ENCODE data around the gene TTC22. TPM values are rescaled to one million over a fixed set of nuclear protein-coding genes. Genes with fewer than 3 reads are reported as not detected.

Gene TTC22
- total RNA-seq, 1 donor from 2014 or later = 7.4 TPM

DNA sequence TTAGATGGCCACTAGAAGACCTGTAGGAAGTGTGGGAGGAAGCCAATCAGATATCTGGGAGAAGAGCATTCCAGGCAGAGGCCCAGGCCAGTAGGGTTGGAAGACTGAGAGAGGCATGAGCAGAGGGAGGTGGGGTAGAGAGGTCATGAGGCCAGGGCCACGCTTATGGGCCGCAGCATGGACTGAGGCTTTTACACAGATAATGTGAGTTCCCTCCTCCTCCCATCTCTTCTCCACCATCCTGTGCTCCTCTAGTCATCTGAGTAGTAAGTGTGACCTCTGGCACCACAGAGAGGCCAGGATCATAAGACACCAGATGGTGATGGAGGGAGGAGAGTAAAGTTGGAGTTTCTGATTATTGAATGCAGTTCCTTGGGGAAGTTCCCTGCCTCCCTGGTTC lies 17.1 kb downstream of the TTC22 start:
- H3K27me3 ChIP-seq (ENCODE audit: control insufficient read depth, insufficient read depth, low read length) = no peaks in the 10 kb centered on the region
- DNase-seq (ENCODE audit: low read depth) (no peak), FAIRE-seq (no peak)
- H3K4me3 ChIP-seq (ENCODE audit: low read depth, low read length) = no peak overlapping the region
- peaks cover 3% of the 10 kb centered on the region for H3K36me3 ChIP-seq (ENCODE audit: control insufficient read depth, insufficient read depth, low read length)
- TF ChIP-seq, protein P1, sequence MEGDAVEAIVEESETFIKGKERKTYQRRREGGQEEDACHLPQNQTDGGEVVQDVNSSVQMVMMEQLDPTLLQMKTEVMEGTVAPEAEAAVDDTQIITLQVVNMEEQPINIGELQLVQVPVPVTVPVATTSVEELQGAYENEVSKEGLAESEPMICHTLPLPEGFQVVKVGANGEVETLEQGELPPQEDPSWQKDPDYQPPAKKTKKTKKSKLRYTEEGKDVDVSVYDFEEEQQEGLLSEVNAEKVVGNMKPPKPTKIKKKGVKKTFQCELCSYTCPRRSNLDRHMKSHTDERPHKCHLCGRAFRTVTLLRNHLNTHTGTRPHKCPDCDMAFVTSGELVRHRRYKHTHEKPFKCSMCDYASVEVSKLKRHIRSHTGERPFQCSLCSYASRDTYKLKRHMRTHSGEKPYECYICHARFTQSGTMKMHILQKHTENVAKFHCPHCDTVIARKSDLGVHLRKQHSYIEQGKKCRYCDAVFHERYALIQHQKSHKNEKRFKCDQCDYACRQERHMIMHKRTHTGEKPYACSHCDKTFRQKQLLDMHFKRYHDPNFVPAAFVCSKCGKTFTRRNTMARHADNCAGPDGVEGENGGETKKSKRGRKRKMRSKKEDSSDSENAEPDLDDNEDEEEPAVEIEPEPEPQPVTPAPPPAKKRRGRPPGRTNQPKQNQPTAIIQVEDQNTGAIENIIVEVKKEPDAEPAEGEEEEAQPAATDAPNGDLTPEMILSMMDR (IDR thresholded peaks at IDR 0.05; ENCODE audit: insufficient read depth, low read length, severe bottlenecking) = no peak

DNA sequence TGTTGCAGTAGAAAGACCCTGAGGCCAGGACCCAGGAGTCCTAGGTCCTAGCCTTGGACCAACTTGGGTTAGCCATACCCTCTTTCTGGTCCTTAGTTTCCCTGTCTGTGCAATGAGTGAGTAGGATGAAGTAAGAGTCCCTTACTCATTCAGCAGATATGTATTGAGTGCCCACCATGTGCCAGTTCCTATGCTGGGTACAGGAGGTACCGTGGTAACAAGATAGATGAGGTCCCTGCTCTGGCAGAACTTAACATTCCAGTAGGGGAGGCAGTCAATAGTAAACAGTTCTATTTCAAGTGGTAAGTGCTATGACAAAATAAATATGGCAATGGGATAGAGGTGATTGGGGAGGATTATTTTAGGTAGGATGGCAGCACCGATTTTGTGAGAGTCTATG lies 18.5 kb downstream of the TTC22 start:
- TF ChIP-seq, protein P1 (IDR thresholded peaks at IDR 0.05; ENCODE audit: insufficient read depth, low read length, severe bottlenecking) = no peak
- FAIRE-seq = no peak
- H3K36me3 ChIP-seq (ENCODE audit: control insufficient read depth, insufficient read depth, low read length) = peaks cover 3% of the 10 kb centered on the region
- no peak for DNase-seq (ENCODE audit: low read depth)
- no peak overlapping the region for H3K4me3 ChIP-seq (ENCODE audit: low read depth, low read length)
- no peaks in the 10 kb centered on the region for H3K27me3 ChIP-seq (ENCODE audit: control insufficient read depth, insufficient read depth, low read length)

DNA sequence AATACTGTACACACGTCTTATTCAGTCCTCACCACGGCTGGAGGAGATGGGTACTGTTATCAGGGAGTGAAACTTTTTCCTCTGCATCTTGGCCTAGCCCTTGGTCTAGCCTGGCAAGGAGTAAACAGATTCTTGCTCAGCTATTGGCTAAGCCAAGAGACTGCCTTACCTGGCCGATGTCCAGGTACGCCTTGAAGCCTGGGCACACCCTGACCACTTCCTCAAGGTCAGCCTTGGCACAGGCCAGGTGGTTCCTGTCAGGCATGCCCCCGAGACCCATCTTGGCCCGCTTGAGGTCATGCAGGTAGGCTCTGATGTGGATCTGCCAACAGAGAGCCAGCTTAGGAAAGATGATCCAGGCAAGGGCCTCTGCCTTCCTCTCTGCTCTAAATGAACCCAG lies 19.0 kb downstream of the TTC22 start:
- Histone ChIP-seq H3K27me3 (ENCODE audit: control insufficient read depth, insufficient read depth, low read length) (no peaks in the 10 kb centered on the region), H3K4me3 (ENCODE audit: low read depth, low read length) (no peak overlapping the region), H3K36me3 (ENCODE audit: control insufficient read depth, insufficient read depth, low read length) (peaks cover 3% of the 10 kb centered on the region)
- DNase-seq (ENCODE audit: low read depth) (no peak), FAIRE-seq (peak; percentile 36)
- TF ChIP-seq, protein P1 (IDR thresholded peaks at IDR 0.05; ENCODE audit: insufficient read depth, low read length, severe bottlenecking) = no peak

DNA sequence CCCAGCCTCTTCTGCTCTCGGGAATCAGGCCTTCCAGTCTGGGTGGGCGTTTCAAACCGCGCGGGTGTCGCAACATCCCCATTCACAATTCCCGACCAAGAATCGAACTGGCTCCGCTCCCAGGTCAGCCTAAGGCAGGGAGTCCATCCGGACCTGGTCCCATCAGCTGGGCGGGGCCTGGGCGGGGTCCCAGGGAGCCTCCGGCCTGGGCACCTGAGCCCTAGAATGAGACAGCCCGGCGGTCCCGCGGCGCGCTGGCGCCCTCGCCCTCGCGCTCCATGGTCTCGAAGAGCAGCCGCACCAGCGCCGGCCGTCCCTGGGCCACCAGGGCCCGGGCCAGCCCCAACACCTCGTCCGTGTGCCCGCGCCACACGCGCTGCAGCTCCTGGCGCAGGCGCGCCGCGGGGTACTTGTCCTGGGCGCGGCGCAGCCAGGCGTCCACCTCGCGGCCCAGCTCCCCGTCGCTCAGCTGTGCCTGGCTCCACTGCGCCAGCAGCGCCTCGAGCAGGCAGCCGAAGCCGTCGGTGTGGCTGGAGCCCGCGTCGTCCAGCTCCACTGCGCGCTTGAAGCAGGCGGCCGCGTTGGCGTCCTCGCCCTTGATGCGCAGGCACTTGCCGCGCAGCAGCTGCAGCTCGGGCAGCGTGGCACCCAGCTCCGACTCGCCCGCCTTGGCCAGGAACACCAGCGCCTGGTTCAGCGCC lies 19.9 kb downstream of the TTC22 start:
- DNase-seq (ENCODE audit: low read depth) = no peak
- H3K4me3 ChIP-seq (ENCODE audit: low read depth, low read length) = no peak overlapping the region
- FAIRE-seq = no peak
- no peaks in the 10 kb centered on the region for H3K27me3 ChIP-seq (ENCODE audit: control insufficient read depth, insufficient read depth, low read length)
- TF ChIP-seq, protein P1 (IDR thresholded peaks at IDR 0.05; ENCODE audit: insufficient read depth, low read length, severe bottlenecking) = no peak
- peaks cover 1% of the 10 kb centered on the region for H3K36me3 ChIP-seq (ENCODE audit: control insufficient read depth, insufficient read depth, low read length)

DNA sequence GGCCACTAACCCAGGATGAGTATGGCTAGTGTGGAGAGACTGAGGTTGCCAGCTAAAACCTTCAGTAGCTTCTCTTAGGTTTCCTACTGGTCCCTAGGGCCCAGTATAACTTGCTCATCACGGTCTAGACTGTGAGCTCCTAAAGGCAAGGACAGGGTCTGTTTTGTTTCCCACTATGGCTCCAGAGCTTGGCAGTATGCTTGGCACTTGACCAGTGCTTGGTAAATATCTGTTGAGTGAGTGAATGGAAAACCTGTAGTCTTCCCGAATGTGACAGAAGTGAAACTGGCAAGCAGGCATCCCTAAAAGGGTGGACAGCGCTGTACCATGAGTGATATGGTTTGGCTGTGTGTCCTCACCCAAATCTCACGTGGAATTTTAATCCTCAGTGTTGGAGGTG lies 23.7 kb downstream of the TTC22 start:
- peak; percentile 55 for FAIRE-seq

More for the DNA sequence above, 23.7 kb downstream of the TTC22 start:
- DNase-seq (ENCODE audit: low read depth) = no peak
- peaks cover 1% of the 10 kb centered on the region for H3K36me3 ChIP-seq (ENCODE audit: control insufficient read depth, insufficient read depth, low read length)
- TF ChIP-seq, protein P1 (IDR thresholded peaks at IDR 0.05; ENCODE audit: insufficient read depth, low read length, severe bottlenecking) = no peak
- H3K27me3 ChIP-seq (ENCODE audit: control insufficient read depth, insufficient read depth, low read length) = no peaks in the 10 kb centered on the region
- no peak overlapping the region for H3K4me3 ChIP-seq (ENCODE audit: low read depth, low read length)

All from bronchial epithelial cell (primary cell).